OCI-LY3 (cell line): ENCODE data around the gene ADAD1.

Source experiments
- H2AFZ ChIP-seq: fragments of 200-600, 300-600 bp; shearing (Covaris generic); 2 replicates; pipeline ENCODE4 v1.6.0; 2014; ENCODE audit warnings: antibody characterized with exemption, low read depth, low read length
- H3K27ac ChIP-seq: fragments of 200-600, 300-600 bp; sonication (generic); 2 replicates; pipeline ENCODE4 v1.5.1; 2014; ENCODE audit warnings: mild to moderate bottlenecking, low read length, moderate library complexity, mixed read lengths
- H3K27me3 ChIP-seq: fragments of 200-600, 300-600 bp; sonication (generic); 2 replicates; pipeline ENCODE4 v1.6.1; 2014; ENCODE audit warnings: low read depth, low read length, mixed read lengths
- H3K36me3 ChIP-seq: fragments of 200-600, 300-600 bp; sonication (generic); replicated peaks from 2 replicates; pipeline ENCODE3; 2014; ENCODE audit warnings: low read depth, low read length, mixed read lengths
- H3K4me1 ChIP-seq: fragments of 300-600, 200-600 bp; sonication (generic); 2 replicates; pipeline ENCODE4 v1.6.1; 2014; ENCODE audit warnings: low read length, mixed read lengths
- H3K4me2 ChIP-seq: fragments of 200-600, 300-600 bp; sonication (generic); 2 replicates; pipeline ENCODE4 v1.6.1; 2014; ENCODE audit warnings: low read length, mixed read lengths
- H3K4me3 ChIP-seq: fragments of 300-600, 200-600 bp; sonication (generic); 2 replicates; pipeline ENCODE4 v1.5.1; 2014; ENCODE audit warnings: antibody characterized with exemption, mild to moderate bottlenecking, low read length, moderate library complexity
- H3K79me2 ChIP-seq: fragments of 300-600, 200-600 bp; shearing (Covaris generic); 2 replicates; pipeline ENCODE4 v1.6.1; 2014; ENCODE audit warnings: mild to moderate bottlenecking, low read length, mixed read lengths
- H3K9ac ChIP-seq: fragments of 300-600, 200-600 bp; shearing (Covaris generic); 2 replicates; pipeline ENCODE4 v1.6.0; 2014; ENCODE audit warnings: mild to moderate bottlenecking, low read length, moderate library complexity
- H3K9me3 ChIP-seq: fragments of 200-600, 300-600 bp; shearing (Covaris generic); 2 replicates; pipeline ENCODE4 v1.6.1; 2014; ENCODE audit warnings: low read length, mixed read lengths; ENCODE audit not compliant: insufficient read depth
- H4K20me1 ChIP-seq: fragments of 200-600, 300-600 bp; sonication (generic); 2 replicates; pipeline ENCODE4 v1.6.1; 2016; ENCODE audit warnings: low read length, mixed read lengths; ENCODE audit not compliant: insufficient read depth
- CTCF ChIP-seq: fragments of 200-600, 300-600 bp; sonication (generic); IDR thresholded peaks from 2 replicates; pipeline ENCODE4 v1.5.1; 2014; ENCODE audit warnings: antibody characterized with exemption, low read length, low read depth
- EZH2phosphoT487 ChIP-seq: fragments of 200-600 bp; shearing (Covaris generic); IDR thresholded peaks from 2 replicates; pipeline ENCODE4 v1.6.1; 2018; ENCODE audit warnings: antibody characterized with exemption, mixed run types, low read depth

Gene ADAD1

GRCh38 chr4:122341886-122342285 lies 36.9 kb upstream of the ADAD1 start:
- H3K9me3 ChIP-seq = no peaks in the 10 kb centered on the region
- H3K79me2 ChIP-seq = no peaks in the 10 kb centered on the region
- H4K20me1 ChIP-seq = no peaks in the 10 kb centered on the region
- H3K4me2 ChIP-seq = no peak overlapping the region
- H3K9ac ChIP-seq = no peak overlapping the region
- no peak overlapping the region for H2AFZ ChIP-seq
- no peak overlapping the region for H3K4me3 ChIP-seq
- no peak for TF ChIP-seq CTCF
- no peak for TF ChIP-seq EZH2phosphoT487
- H3K27me3 ChIP-seq = no peaks in the 10 kb centered on the region
- H3K36me3 ChIP-seq = peaks cover 3% of the 10 kb centered on the region
- no peak overlapping the region for H3K27ac ChIP-seq
- H3K4me1 ChIP-seq = no peaks in the 10 kb centered on the region

GRCh38 chr4:122346036-122346435 lies 32.8 kb upstream of the ADAD1 start:
- Histone ChIP-seq H3K36me3 (peaks cover 10% of the 10 kb centered on the region), H3K9ac (no peak overlapping the region), H3K9me3 (no peaks in the 10 kb centered on the region), H3K27me3 (no peaks in the 10 kb centered on the region), H3K4me3 (no peak overlapping the region), H3K4me2 (no peak overlapping the region), H3K79me2 (no peaks in the 10 kb centered on the region), H2AFZ (no peak overlapping the region), H4K20me1 (no peaks in the 10 kb centered on the region), H3K4me1 (no peaks in the 10 kb centered on the region), H3K27ac (no peak overlapping the region)
- TF ChIP-seq CTCF = no peak
- no peak for TF ChIP-seq EZH2phosphoT487

GRCh38 chr4:122346503-122346902 lies 32.3 kb upstream of the ADAD1 start:
- H3K9ac ChIP-seq = no peak overlapping the region
- TF ChIP-seq CTCF (no peak), EZH2phosphoT487 (no peak)
- no peaks in the 10 kb centered on the region for H3K4me1 ChIP-seq
- H3K27ac ChIP-seq = no peak overlapping the region
- H3K79me2 ChIP-seq = no peaks in the 10 kb centered on the region
- H3K4me2 ChIP-seq = no peak overlapping the region
- no peaks in the 10 kb centered on the region for H3K9me3 ChIP-seq
- H3K36me3 ChIP-seq = peaks cover 10% of the 10 kb centered on the region
- no peak overlapping the region for H3K4me3 ChIP-seq
- no peaks in the 10 kb centered on the region for H4K20me1 ChIP-seq
- no peak overlapping the region for H2AFZ ChIP-seq
- H3K27me3 ChIP-seq = no peaks in the 10 kb centered on the region

- no peak for TF ChIP-seq CTCF
- Histone ChIP-seq H3K4me1 (no peaks in the 10 kb centered on the region), H3K36me3 (peaks cover 26% of the 10 kb centered on the region), H4K20me1 (no peaks in the 10 kb centered on the region), H2AFZ (no peak overlapping the region), H3K79me2 (no peaks in the 10 kb centered on the region), H3K4me3 (no peak overlapping the region), H3K9ac (no peak overlapping the region), H3K27me3 (no peaks in the 10 kb centered on the region), H3K27ac (no peak overlapping the region), H3K9me3 (no peaks in the 10 kb centered on the region), H3K4me2 (no peak overlapping the region)
Observed at GRCh38 chr4:122356317-122356808, 22.4 kb upstream of the ADAD1 start.
